HG03432 (cell line): ENCODE results near the gene TBC1D5.
"Not testable (repeated sequence)": the region's sequence is repeated elsewhere in the genome, so short reads cannot be mapped to it uniquely, and the experiment has no call there.

ENCODE experiments used
- ATAC-seq: cut with Tn5 transposase; IDR thresholded peaks from one replicate; pipeline ENCODE4 v1.9.1; 2021; ENCODE audit warnings: mild to moderate bottlenecking, moderate library complexity; ENCODE audit not compliant: unreplicated experiment

Gene TBC1D5

GRCh38 chr3:17153209-17153608, 589.2 kb downstream of the TBC1D5 start:
- ATAC-seq = no peak

GRCh38 chr3:17151598-17152373, 590.6 kb downstream of the TBC1D5 start:
- peak; percentile 98 for ATAC-seq

- no peak for ATAC-seq
Observed at GRCh38 chr3:17149076-17149475, 593.4 kb downstream of the TBC1D5 start.

- peak; percentile 52 for ATAC-seq
Observed at GRCh38 chr3:17144665-17144993, 597.8 kb downstream of the TBC1D5 start.

GRCh38 chr3:17143893-17144664, 598.4 kb downstream of the TBC1D5 start:
- ATAC-seq = no peak

- ATAC-seq = no peak
Observed at GRCh38 chr3:17142516-17142915, 599.9 kb downstream of the TBC1D5 start.

GRCh38 chr3:17141699-17142098, 600.7 kb downstream of the TBC1D5 start:
- no peak for ATAC-seq

GRCh38 chr3:17140670-17141505, 601.5 kb downstream of the TBC1D5 start:
- no peak for ATAC-seq

- no peak for ATAC-seq
Observed at GRCh38 chr3:17138246-17139039, 604.0 kb downstream of the TBC1D5 start.

GRCh38 chr3:17137321-17137826, 605.1 kb downstream of the TBC1D5 start:
- no peak for ATAC-seq

GRCh38 chr3:17136136-17136721, 606.2 kb downstream of the TBC1D5 start:
- ATAC-seq = no peak

- no peak for ATAC-seq
Observed at GRCh38 chr3:17135696-17136095, 606.7 kb downstream of the TBC1D5 start.

- ATAC-seq = no peak
Observed at GRCh38 chr3:17133632-17134545, 608.5 kb downstream of the TBC1D5 start.

GRCh38 chr3:17132286-17133115, 609.9 kb downstream of the TBC1D5 start:
- ATAC-seq = no peak

GRCh38 chr3:17130956-17131355, 611.5 kb downstream of the TBC1D5 start:
- no peak for ATAC-seq

GRCh38 chr3:17129556-17129955, 612.9 kb downstream of the TBC1D5 start:
- no peak for ATAC-seq

- not testable (repeated sequence) for ATAC-seq
Observed at GRCh38 chr3:17128671-17129070, 613.8 kb downstream of the TBC1D5 start.
